ENCODE data around the gene PTPN6. TPM values are rescaled to one million over a fixed set of nuclear protein-coding genes. Genes with fewer than 3 reads are reported as not detected.

The PTPN6 gene
- total RNA-seq, 4 donors from 2014 or later = 31.8 to 44.5 (median 34.4) TPM

DNA sequence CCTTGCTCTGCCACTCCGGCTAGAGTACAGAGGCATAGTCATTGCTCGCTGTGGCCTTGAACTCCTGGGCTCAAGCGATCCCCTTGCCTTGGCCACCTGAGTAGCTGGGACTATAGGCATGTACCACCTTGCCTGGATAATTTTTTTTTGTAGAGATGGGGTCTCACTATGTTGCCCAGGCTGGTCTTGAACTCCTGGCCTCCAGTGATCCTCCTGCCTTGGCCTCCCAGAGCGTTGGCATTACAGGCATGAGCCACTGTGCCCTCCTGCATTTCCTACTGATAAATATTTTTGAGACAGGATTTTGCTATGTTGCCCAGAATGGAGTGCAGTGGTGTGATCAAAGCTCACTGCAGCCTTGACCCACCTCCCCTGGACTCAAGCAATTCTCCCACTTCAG lies 28.9 kb downstream of the PTPN6 start:
- DNase-seq (ENCODE audit: low spot score in 2 of 2) = no peak
- WGBS, 2 donors = 94 to 95% methylated on average over 4 of the region's 4 CpGs
- TF ChIP-seq, protein P1, sequence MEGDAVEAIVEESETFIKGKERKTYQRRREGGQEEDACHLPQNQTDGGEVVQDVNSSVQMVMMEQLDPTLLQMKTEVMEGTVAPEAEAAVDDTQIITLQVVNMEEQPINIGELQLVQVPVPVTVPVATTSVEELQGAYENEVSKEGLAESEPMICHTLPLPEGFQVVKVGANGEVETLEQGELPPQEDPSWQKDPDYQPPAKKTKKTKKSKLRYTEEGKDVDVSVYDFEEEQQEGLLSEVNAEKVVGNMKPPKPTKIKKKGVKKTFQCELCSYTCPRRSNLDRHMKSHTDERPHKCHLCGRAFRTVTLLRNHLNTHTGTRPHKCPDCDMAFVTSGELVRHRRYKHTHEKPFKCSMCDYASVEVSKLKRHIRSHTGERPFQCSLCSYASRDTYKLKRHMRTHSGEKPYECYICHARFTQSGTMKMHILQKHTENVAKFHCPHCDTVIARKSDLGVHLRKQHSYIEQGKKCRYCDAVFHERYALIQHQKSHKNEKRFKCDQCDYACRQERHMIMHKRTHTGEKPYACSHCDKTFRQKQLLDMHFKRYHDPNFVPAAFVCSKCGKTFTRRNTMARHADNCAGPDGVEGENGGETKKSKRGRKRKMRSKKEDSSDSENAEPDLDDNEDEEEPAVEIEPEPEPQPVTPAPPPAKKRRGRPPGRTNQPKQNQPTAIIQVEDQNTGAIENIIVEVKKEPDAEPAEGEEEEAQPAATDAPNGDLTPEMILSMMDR (IDR thresholded peaks at IDR 0.05) = no peak
- no peak for TF ChIP-seq POLR2A (IDR thresholded peaks at IDR 0.05)
- intact Hi-C loops (cut with DNase I; ENCODE audit: low total_unique reads) = no loop called here
- no peak overlapping the region for H3K4me3 ChIP-seq (ENCODE audit: low read depth, poor library complexity, severe bottlenecking)

DNA sequence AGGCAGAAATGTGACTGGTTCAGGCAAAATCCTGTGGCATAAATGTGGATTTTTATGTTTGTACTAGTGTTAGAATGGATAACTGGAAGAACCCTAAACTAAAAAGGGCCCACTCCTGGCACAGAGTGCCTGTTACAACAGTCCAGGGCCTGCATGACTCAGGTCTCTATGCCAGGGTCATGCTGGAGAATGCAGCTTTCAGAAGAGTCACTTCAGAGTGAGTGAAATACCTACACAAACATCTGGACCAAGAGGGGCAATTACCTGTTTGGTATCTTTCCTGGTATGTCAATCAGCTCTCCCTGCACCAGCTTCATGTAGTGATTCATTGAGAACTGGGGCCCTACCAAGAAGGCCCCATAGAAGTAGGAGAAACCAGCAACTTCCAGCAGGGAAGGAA lies 29.6 kb downstream of the PTPN6 start:
- DNase-seq (ENCODE audit: low spot score in 2 of 2) = no peak
- no peak overlapping the region for H3K4me3 ChIP-seq (ENCODE audit: low read depth, poor library complexity, severe bottlenecking)
- no peak for TF ChIP-seq POLR2A (IDR thresholded peaks at IDR 0.05)
- TF ChIP-seq, protein P1 (IDR thresholded peaks at IDR 0.05) = no peak
- intact Hi-C loops (cut with DNase I; ENCODE audit: low total_unique reads) = no loop called here

DNA sequence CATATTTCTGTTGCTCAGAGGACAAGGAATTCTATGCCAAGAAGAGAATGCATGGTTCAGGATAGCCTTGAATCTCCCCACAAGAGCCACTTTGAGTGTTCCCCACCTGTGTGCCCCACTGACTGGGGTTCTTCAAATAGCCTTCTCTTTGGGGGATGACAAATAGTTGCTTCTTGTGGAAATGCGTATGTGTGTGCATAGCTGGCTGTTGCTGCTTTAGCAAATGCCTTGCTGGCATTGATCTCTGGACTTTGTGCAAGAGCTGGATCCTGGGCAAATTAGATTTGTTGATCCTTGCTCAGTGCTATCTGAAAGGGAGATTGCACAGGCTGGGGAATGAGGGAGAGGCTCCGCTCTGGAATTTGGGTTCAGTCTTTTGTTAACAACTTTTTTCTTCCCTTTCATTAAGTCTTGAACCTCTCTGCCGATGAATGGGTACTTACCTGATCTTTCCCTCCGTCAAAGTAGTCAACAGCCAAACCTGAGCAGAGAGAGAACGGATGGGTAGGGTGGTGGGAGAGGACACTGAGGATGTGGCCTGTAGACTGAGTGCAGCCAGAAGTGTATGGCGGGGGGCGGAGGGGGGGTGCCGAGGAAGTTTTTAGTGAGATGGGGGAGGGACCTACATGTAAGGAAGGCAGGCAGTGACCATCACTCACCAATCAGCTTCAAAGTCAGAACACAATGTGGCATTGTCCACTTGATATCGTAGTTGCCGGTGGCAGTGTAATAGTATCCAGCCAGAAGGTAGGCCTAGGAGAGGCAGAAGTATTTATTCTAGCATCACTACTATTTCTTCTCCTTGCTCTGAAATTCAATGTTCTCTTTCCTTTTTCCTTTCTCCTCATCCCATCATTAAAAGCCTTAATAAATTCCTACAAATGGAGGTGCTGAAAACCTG lies 30.2 kb downstream of the PTPN6 start:
- no peak for DNase-seq (ENCODE audit: low spot score in 2 of 2)
- TF ChIP-seq, protein P1 (IDR thresholded peaks at IDR 0.05) = no peak
- TF ChIP-seq POLR2A (IDR thresholded peaks at IDR 0.05) = no peak
- no peak overlapping the region for H3K4me3 ChIP-seq (ENCODE audit: low read depth, poor library complexity, severe bottlenecking)
- WGBS, 2 donors = 93 to 96% methylated on average over 10 of the region's 10 CpGs
- intact Hi-C loops (cut with DNase I; ENCODE audit: low total_unique reads) = no loop called here

DNA sequence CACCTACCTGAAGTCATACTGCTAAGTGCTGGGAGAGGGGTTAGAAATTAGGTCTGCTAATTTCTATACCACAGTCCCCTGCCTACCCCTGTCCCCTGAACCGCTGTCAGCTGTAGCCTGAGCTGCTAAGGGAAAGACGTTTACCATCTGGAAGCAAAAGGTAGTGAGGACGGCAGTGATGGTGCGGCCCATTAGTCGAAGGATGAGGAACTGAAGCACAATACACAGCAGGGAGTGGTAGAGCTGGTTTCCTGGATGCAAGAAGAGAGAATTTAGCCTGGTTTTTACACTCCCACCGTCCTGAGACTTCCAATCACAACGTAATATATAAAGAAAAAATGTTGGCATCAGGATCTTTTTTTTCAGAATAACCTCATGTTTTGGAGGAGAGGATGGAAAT lies 31.4 kb downstream of the PTPN6 start:
- TF ChIP-seq, protein P1 (IDR thresholded peaks at IDR 0.05) = no peak
- TF ChIP-seq POLR2A (IDR thresholded peaks at IDR 0.05) = no peak
- H3K4me3 ChIP-seq (ENCODE audit: low read depth, poor library complexity, severe bottlenecking) = no peak overlapping the region
- WGBS, 2 donors = 89 to 92% methylated on average over 7 of the region's 7 CpGs
- no peak for DNase-seq (ENCODE audit: low spot score in 2 of 2)
- intact Hi-C loops (cut with DNase I; ENCODE audit: low total_unique reads) = no loop called here

DNA sequence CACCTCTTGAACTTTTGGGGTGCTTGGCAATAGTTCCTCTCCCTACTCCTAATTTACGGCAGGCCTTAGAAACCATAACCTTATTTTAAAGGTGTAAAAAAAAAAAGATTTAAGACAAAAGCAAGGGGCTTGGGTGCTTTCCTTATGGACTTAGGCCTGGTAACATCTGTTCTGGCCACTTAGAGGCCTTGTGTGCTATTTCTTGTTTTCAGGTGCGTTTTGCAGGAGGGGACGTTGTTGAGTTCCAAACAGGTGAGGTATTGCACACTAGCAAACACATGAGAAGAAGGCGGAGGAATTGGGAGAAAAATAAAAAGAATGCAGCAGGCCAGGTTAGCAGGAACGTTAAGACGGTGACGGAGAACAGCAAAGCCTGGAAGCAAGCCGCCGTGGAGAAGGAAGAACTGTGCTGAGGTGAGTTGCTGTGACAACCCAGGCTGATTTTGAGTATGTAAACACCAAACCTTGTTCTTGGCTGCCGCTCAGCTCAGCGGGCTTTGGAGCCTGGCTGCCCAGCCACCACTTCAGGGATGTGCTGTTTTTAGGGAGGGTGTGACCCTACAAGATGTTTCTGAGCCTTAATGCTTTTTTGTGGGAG lies 36.9 kb downstream of the PTPN6 start:
- 63 to 73% methylated on average over 11 of the region's 11 CpGs for WGBS, 2 donors
- no peak overlapping the region for H3K4me3 ChIP-seq (ENCODE audit: low read depth, poor library complexity, severe bottlenecking)
- DNase-seq (ENCODE audit: low spot score in 2 of 2) = no peak
- TF ChIP-seq, protein P1 (IDR thresholded peaks at IDR 0.05) = no peak
- no peak for TF ChIP-seq POLR2A (IDR thresholded peaks at IDR 0.05)
- intact Hi-C loops (cut with DNase I; ENCODE audit: low total_unique reads) = no loop called here

All from lower leg skin (tissue), 4 donors.